ENCODE data around the gene KCNJ1. TPM values are rescaled to one million over a fixed set of nuclear protein-coding genes. Genes with fewer than 3 reads are reported as not detected.

Gene KCNJ1
- total RNA-seq, 2 donors from 2014 or later = not detected

GRCh38 chr11:128896356-128896755 is 29.3 kb upstream of the KCNJ1 start:
- WGBS, 2 donors = 25 to 26% methylated on average over 2 of the region's 2 CpGs
- H3K27ac ChIP-seq = no peak overlapping the region
- H3K9me3 ChIP-seq = no peaks in the 10 kb centered on the region
- H3K36me3 ChIP-seq (replicated peaks in 1 of 2; ENCODE audit: insufficient read depth in 1 of 2, low read depth in 2 of 2) = no peaks in the 10 kb centered on the region
- ATAC-seq = no peak
- peaks cover 98% of the 10 kb centered on the region for H3K4me1 ChIP-seq
- TF ChIP-seq, protein P1, sequence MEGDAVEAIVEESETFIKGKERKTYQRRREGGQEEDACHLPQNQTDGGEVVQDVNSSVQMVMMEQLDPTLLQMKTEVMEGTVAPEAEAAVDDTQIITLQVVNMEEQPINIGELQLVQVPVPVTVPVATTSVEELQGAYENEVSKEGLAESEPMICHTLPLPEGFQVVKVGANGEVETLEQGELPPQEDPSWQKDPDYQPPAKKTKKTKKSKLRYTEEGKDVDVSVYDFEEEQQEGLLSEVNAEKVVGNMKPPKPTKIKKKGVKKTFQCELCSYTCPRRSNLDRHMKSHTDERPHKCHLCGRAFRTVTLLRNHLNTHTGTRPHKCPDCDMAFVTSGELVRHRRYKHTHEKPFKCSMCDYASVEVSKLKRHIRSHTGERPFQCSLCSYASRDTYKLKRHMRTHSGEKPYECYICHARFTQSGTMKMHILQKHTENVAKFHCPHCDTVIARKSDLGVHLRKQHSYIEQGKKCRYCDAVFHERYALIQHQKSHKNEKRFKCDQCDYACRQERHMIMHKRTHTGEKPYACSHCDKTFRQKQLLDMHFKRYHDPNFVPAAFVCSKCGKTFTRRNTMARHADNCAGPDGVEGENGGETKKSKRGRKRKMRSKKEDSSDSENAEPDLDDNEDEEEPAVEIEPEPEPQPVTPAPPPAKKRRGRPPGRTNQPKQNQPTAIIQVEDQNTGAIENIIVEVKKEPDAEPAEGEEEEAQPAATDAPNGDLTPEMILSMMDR (IDR thresholded peaks at IDR 0.05) = no peak
- TF ChIP-seq POLR2A (IDR thresholded peaks at IDR 0.05) = no peak
- no peak for DNase-seq
- intact Hi-C loops (cut with DNase I) = no loop called here
- H3K4me3 ChIP-seq = no peak overlapping the region
- H3K27me3 ChIP-seq = no peaks in the 10 kb centered on the region

DNA sequence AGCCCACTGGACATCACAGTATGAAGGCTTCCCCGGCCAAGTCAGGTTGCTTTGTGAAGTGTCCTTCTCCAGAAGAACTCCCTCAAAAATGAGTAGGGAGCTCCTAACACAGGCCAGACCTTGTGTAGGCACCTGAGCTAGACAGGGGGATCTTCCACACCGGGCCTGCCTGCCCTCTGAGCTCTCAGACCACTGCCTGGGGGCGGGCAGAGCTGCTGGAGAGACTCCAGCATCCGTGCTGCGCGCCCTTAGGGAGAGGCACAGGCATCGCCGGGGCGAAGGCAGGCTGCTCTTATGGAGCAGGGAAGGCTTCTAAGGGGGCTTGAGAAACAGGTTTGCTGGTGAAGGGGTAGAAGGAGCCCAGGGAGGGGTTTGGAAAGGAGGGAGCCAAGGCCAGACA is 28.4 kb upstream of the KCNJ1 start:
- H3K36me3 ChIP-seq (replicated peaks in 1 of 2; ENCODE audit: insufficient read depth in 1 of 2, low read depth in 2 of 2) = no peaks in the 10 kb centered on the region
- H3K4me1 ChIP-seq = peaks cover 92% of the 10 kb centered on the region
- TF ChIP-seq POLR2A (IDR thresholded peaks at IDR 0.05) = no peak
- TF ChIP-seq, protein P1 (IDR thresholded peaks at IDR 0.05) = no peak
- no peak overlapping the region for H3K4me3 ChIP-seq
- DNase-seq (peak in 1 of 4 donors; percentile 50), ATAC-seq (no peak)
- 14 to 40% methylated on average over 5 to 6 of the region's 9 CpGs for WGBS, 2 donors
- no peaks in the 10 kb centered on the region for H3K9me3 ChIP-seq
- no peaks in the 10 kb centered on the region for H3K27me3 ChIP-seq
- H3K27ac ChIP-seq = peak overlapping the region; percentile 76 to 87 (median 82)
- intact Hi-C loops (cut with DNase I) = no loop called here

- WGBS, 2 donors = 15 to 19% methylated on average over 6 of the region's 6 CpGs
- Histone ChIP-seq H3K9me3 (no peaks in the 10 kb centered on the region), H3K27ac (peak overlapping the region; percentile 76 to 87 (median 82)), H3K36me3 (replicated peaks in 1 of 2; ENCODE audit: insufficient read depth in 1 of 2, low read depth in 2 of 2) (no peaks in the 10 kb centered on the region), H3K27me3 (no peaks in the 10 kb centered on the region), H3K4me3 (no peak overlapping the region), H3K4me1 (peaks cover 92% of the 10 kb centered on the region)
- DNase-seq = peak; percentile 90 to 97 (median 94)
- TF ChIP-seq, protein P1 (IDR thresholded peaks at IDR 0.05) = no peak
- TF ChIP-seq POLR2A (IDR thresholded peaks at IDR 0.05) = peak in 2 of 3 donors; percentile 26 to 29
- peak; percentile 77 for ATAC-seq
- intact Hi-C loops (cut with DNase I) = no loop called here
These were observed 27.6 kb upstream of the KCNJ1 start for GRCh38 chr11:128894685-128895084.

- Histone ChIP-seq H3K9me3 (no peaks in the 10 kb centered on the region), H3K4me3 (no peak overlapping the region), H3K27ac (peak overlapping the region; percentile 76 to 87 (median 82)), H3K36me3 (replicated peaks in 1 of 2; ENCODE audit: insufficient read depth in 1 of 2, low read depth in 2 of 2) (no peaks in the 10 kb centered on the region), H3K4me1 (peaks cover 92% of the 10 kb centered on the region), H3K27me3 (no peaks in the 10 kb centered on the region)
- DNase-seq (no peak), ATAC-seq (no peak)
- intact Hi-C loops (cut with DNase I) = no loop called here
- TF ChIP-seq POLR2A (IDR thresholded peaks at IDR 0.05) = no peak
- TF ChIP-seq, protein P1 (IDR thresholded peaks at IDR 0.05) = no peak
- 10 to 11% methylated on average over 3 of the region's 3 CpGs for WGBS, 2 donors
These were observed 27.2 kb upstream of the KCNJ1 start for GRCh38 chr11:128894286-128894681.

GRCh38 chr11:128893578-128894285 is 26.6 kb upstream of the KCNJ1 start:
- 19 to 21% methylated on average over 9 of the region's 9 CpGs for WGBS, 2 donors
- peaks cover 90% of the 10 kb centered on the region for H3K4me1 ChIP-seq
- intact Hi-C loops (cut with DNase I) = no loop called here
- ATAC-seq (no peak), DNase-seq (peak in 3 of 4 donors; percentile 30 to 35 (median 30))
- no peaks in the 10 kb centered on the region for H3K36me3 ChIP-seq (replicated peaks in 1 of 2; ENCODE audit: insufficient read depth in 1 of 2, low read depth in 2 of 2)
- H3K9me3 ChIP-seq = no peaks in the 10 kb centered on the region
- H3K4me3 ChIP-seq = no peak overlapping the region
- H3K27me3 ChIP-seq = no peaks in the 10 kb centered on the region
- peak overlapping the region; percentile 76 to 87 (median 82) for H3K27ac ChIP-seq
- TF ChIP-seq POLR2A (IDR thresholded peaks at IDR 0.05) = peak in 1 of 3 donors; percentile 2
- TF ChIP-seq, protein P1 (IDR thresholded peaks at IDR 0.05) = no peak
